HG02642 (cell line): Measurements from ENCODE around the gene GNPAT.

Experiments
- ATAC-seq: cut with Tn5 transposase; IDR thresholded peaks from one replicate; pipeline ENCODE4 v1.9.1; 2021; ENCODE audit warnings: mild to moderate bottlenecking; ENCODE audit not compliant: unreplicated experiment, poor library complexity

The GNPAT gene

GRCh38 chr1:231311720-231312431 is 70.9 kb downstream of the GNPAT start:
- no peak for ATAC-seq

- ATAC-seq = no peak
Measured at GRCh38 chr1:231312432-231312788, 71.4 kb downstream of the GNPAT start.

GRCh38 chr1:231313661-231314060 is 72.6 kb downstream of the GNPAT start:
- no peak for ATAC-seq

GRCh38 chr1:231315887-231316286 is 74.9 kb downstream of the GNPAT start:
- peak; percentile 81 for ATAC-seq

- no peak for ATAC-seq
Measured at GRCh38 chr1:231317306-231318014, 76.4 kb downstream of the GNPAT start.

GRCh38 chr1:231318015-231318355 is 77.0 kb downstream of the GNPAT start:
- no peak for ATAC-seq

GRCh38 chr1:231318568-231318967 is 77.6 kb downstream of the GNPAT start:
- no peak for ATAC-seq

- ATAC-seq = no peak
Measured at GRCh38 chr1:231319080-231319479, 78.1 kb downstream of the GNPAT start.

- ATAC-seq = no peak
Measured at GRCh38 chr1:231322880-231323530, 82.0 kb downstream of the GNPAT start.

GRCh38 chr1:231324660-231325059 is 83.6 kb downstream of the GNPAT start:
- ATAC-seq = no peak

- no peak for ATAC-seq
Measured at GRCh38 chr1:231326248-231326647, 85.2 kb downstream of the GNPAT start.
